HK-2 (cell line): Measurements from ENCODE around the gene PEX5.

Source experiments
- DNase-seq: peaks from one replicate; pipeline ENCODE4 v3.0.0-alpha.2; 2018; ENCODE audit not compliant: unreplicated experiment

The PEX5 gene

DNA sequence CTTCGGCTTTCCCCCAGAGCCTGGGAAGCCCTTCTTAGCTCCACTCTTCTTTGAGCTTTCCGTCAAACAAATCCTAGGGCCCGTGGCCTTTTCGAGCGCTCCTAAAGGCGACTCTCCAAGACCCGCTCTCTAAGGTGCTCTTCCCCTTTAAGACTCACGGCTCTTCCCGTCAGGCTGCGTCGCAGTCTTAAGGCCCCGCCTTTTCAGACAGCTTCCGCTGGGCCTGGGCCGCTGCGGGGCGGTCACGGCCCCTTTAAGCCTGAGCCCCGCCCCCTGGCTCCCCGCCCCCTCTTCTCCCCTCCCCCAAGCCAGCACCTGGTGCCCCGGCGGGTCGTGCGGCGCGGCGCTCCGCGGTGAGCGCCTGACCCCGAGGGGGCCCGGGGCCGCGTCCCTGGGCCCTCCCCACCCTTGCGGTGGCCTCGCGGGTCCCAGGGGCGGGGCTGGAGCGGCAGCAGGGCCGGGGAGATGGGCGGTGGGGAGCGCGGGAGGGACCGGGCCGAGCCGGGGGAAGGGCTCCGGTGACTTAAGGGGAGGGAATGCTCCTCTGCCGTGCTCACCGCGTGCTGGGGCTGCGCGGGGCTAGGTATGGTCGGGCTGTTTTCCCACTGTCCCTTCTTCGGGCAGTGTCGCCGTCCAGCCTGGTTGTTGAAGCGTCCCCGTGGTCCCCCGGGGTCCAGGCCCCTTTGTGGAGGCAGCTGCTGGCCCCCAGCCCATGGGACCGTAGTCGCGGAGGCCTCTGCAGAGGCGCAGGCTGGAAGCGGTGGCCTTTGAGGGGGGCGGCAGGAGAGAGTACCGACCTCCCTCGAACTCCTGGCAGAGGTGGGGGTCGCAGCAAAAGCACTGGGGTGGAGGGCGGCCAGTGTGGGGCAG, at the start of gene PEX5:
Gene PEX5 (plus strand): TSS at position 289 of the 870 bp plus-strand sequence. CDS start 692 bp downstream, outside the sequence.
- peak; percentile 83 for DNase-seq

DNA sequence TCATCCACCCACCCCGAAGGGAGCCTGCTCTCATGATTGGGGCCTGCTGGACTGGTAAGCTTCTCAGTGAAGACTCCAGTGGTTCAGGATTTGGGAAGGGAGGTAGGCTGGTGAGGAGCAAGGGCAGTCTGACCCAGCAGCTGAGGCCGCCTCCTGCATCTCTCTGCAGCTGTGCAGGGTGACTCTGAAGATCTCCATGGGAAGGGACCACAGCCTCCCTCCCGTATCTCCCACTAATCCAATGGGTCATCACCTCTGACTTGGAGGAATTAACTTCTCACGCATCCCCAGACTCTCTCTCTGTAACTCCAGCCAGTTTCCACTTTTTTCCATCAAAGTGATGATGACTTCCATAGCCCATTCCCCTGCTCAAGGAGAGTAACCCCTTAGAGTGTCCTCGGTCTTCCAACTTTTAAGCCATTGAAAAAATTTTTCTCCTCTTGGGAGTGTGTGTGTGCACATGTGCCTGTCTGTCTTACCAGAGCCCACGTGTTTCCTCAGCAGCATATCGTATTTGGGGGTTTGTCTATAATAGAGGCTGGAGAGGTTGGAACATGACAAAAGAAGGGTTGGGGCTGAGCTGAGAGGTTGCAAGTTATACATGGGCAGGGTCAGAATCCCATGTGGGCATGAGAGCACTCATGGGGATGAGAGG, 48.0 kb upstream of the PEX5 start:
- DNase-seq, result no peak

DNA sequence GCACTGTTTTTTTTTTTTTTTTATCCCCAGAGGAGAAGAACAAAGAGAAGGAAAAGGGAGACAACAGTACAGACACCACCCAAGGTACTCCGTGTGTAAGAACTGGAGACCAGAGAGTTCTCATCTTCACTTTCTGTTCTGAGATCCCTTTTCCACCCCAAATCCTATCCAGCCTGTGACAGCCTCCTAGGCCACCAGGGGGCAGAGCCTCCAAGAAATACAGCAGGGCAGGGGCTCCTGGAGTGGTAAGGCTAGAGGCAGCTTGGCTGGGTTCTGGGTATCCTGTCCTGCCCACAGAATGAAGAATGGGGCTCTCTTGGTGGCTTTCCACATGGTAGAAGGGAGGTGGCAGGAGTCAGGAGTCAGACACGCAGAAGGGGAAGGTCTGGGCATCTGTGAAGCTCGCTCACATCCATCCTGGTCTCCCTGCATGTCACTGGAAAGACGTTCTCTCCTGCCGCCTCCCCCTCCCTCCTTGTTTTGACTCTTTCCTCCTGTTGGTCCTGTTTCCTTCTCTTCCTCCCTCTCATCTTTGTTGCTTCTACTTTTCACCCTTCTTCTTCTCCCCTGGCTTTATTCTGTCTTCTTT, 47.3 kb upstream of the PEX5 start:
- DNase-seq, result peak; percentile 36

DNA sequence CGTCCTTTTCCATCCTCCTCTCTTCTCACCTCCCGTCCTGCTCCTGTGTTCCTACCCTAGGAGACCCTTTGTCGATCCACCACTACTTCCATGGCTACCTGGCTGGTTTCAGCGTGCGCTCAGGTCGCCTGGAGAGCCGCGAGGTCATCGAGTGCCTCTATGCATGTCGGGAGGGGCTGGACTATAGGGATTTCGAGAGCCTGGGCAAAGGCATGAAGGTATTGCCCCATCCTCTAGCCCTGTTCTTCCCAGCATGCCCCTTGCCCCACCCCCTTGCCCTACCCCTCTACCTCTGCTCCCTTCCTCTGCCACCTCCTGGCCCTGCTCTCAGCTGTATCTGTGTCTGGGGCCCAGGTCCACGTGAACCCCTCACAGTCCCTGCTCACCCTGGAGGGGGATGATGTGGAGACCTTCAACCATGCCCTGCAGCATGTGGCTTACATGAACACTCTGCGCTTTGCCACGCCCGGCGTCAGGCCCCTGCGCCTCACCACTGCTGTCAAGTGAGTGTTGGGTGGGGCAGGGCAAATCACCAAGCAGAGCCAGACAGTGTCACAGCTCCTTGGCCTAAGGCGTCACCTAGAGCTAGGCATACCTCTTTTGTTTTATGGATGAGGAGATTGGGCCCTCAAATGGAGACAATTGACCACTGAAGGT, 46.5 kb upstream of the PEX5 start:
- no peak for DNase-seq

DNA sequence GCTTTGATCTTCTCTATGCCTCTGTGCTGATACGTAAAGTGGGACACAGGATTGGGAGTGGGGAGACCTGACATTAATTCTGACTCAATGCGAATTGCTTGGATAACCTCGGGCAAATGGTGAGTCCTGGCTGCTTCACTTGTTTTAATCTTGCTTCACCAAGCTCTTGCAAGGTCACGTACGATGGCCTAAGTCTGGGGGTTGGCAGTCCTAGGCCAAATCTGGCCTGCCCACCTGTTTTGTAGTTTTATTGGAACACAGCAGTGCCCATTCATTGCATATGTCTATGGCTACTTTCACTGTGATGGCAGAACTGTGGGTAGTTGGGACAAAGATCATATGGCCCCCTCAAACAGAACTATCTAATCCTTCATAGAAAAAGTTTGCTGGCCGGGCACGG, 45.9 kb upstream of the PEX5 start:
- DNase-seq, result no peak

DNA sequence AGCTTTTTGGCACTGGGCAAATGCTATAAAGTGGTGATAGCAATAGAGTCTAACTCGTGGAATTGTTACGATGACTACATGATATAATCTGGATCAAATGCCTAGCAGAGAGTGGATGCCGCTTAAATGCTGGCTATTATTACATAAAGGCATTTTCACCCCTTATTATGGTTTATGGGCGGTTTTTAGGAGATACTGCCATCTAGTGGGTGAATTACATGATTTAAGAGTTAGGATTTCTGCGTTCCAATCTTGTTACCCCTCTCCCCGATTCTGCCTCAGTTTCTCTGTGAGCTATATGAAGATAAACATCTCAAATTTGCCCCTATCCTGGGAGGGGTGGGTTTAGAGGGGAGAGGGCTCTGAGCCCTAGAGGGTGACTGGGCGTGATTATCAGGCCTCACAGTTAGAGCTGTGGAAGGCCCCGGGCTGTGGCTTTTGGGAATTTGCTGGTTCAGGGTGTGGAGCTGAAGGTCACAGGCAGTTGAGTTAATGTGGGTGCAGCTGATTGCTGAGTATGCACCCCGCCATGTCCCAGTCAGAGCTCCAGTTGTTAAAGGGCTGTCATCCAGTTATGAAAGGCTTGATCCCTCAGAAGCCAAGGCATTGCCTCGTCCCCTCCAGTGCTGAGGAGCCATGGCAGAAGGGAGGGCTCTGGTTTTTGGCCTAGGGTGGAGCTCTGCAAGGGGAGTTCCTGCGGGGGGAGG, 44.9 kb upstream of the PEX5 start:
- DNase-seq, result no peak

DNA sequence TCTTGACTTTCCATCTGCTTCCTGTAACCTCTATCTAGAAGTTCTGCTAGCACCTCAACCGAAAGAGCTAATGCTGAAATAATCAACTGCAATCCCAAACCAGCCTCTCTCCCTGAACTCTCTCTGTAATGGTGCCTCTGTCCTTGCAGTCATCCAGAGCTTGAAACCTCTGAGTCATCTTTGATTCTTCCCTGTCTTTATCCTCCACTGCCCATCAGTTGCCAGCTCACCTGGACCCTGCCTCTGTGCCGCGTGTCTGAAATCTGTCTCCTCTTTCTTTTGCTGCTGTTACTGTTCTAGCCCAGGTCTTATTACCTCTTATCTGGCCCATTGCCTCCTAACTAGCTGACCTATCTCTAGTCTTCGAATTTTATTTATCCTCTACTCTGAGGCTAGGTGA, 43.8 kb upstream of the PEX5 start:
- no peak for DNase-seq

DNA sequence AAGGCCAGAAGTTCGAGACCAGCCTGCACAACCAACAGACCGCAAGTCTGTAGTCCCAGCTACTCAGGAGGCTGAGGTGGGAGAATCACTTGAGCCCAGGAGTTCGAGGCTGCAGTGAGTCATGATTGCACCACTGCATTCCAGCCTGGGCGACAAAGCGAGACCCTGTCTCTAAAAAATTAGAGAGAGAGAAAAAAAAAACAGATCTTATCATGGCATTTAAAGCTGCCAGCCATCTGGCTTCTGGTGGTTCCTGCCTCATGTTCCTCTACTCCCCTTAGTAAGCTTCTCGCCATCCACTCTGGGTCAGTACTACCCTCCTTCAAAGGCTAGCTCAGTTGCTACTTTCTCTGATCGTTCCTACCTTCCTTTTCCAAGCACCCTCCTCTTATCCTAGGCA, 43.3 kb upstream of the PEX5 start:
- DNase-seq, result no peak

DNA sequence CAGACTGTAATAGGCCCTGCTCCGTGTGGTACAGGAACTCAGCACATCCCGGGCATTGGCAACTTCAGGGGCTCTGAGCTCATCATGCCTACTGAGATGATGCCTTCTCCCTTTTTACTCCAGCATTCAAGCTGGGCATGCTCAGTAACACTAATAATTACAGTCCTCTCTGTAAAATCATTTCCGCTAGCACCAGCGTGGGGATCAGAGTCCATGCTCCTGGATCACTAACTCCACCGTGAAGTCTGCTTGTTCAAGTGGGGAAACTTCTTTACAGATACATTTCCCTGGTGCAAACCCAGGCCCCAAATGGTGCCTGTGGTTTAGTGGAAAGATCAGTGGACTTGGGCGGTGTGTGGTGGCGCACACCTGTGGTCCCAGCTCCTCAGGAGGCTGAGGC, 42.6 kb upstream of the PEX5 start:
- no peak for DNase-seq

DNA sequence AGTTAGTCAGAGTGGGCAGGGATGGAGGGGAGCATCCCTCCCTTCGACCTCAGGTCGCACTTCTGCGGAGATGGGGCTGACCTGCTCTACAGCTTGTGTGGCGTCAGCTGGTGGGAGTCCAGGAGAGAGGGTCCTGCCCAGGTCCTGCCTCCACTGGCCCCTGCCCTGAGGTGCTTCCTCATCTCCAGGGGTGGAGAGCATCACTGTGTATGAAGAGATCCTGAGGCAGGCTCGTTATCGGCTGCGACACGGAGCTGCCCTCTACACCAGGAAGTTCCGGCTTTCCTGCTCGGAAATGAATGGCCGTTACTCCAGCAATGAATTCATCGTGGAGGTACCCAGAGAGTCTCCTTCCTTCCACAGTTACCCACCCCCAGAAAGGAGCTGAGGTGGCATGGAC, 39.1 kb upstream of the PEX5 start:
- no peak for DNase-seq

DNA sequence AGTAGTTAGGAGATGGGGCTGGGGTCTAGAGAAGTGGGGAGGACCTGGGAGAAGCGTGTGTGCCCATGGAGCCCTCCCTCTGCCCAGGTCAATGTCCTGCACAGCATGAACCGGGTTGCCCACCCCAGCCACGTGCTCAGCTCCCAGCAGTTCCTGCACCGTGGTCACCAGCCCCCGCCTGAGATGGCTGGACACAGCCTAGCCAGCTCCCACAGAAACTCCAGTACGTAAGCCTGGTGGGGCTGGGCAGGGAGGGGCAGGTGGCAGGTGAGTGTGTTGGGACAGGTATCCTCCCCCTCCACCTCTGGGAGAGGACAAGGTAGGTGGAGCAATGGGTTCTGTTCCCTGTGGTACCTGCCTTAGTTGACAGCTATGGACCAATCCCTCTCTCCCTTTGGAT, 38.6 kb upstream of the PEX5 start:
- no peak for DNase-seq

DNA sequence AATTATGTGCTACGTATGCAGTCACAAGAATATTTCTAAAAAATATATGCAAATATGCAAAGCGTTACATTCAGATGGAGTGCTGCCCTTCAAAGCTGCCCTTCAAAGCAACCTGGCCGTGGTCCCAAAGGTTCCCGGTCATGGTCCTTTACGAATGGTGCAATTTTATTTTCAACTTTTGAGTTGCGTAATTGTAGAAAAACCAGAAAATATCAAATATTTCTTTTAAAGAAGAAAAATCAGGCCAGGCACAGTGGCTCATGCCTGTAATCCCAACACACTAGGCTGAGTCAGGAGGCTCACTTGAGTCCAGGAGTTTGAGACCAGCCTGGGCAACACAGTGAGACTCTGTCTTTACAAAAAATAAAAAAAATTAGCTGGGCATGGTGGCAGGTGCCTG, 38.0 kb upstream of the PEX5 start:
- DNase-seq, result no peak

DNA sequence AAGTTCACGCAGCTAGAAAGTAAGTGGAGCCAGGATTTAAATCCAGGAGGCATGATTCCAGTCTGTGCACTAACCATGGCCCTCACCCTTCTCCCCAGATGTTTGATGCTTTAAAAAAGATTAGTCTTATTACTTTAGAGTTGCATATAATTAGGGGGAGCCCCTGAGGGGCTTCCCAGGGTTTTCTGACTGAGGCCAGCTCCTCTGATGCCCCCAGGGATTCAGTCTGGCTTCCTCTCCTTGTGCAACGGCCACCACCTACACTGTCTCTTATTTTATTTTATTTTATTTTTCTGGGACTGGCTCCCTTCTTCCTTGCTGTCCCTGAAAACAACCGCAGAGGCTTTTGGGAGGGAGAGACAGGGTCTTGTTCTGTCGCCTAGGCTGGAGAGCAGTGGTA, 36.7 kb upstream of the PEX5 start:
- no peak for DNase-seq

DNA sequence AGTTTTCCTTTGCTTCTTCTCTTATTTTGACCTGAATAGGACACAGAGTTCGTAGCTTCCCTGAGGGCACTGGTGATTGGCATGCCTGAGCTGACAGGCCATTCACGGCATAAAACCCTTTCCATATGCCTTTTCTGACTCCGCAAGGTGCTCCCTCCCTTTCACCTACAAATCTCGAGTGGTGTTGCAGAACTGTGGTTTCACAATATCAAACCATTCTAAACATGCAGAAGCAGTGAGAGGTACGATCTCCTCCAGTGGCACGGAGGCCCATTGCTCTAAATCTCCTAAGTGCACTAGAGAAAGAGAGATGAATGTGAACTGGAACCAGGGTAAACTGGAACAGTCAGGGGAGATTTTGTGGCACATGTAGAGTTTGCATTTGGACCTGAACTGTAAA, 35.4 kb upstream of the PEX5 start:
- DNase-seq, result no peak

DNA sequence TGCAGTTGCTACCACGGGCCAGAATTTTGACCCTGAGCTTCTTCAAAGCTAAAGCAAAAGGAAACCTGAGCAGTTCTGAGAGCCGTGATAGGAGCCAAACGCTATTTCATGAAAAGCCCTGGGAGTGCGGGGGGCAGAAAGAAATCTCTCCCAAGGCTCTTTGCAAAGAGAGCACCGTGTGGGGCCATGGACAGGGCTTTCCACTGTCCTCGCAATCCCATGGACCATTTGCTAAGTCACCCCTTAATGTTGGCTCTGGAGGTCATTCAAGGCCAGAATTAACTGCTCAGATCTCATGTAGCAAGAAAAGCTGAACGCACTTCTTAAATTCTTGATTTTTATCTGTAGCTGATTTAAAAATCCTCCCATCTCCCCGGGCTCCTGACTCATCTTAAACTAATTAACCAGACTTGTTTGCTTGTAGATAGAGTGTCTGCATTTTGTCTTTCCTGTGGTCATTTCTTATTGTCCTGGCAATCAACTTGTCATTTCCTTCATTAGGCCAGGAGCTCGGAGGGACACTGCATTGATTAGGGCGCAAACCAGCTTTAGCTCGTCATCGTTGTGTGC, 34.5 kb upstream of the PEX5 start:
- DNase-seq, result no peak

DNA sequence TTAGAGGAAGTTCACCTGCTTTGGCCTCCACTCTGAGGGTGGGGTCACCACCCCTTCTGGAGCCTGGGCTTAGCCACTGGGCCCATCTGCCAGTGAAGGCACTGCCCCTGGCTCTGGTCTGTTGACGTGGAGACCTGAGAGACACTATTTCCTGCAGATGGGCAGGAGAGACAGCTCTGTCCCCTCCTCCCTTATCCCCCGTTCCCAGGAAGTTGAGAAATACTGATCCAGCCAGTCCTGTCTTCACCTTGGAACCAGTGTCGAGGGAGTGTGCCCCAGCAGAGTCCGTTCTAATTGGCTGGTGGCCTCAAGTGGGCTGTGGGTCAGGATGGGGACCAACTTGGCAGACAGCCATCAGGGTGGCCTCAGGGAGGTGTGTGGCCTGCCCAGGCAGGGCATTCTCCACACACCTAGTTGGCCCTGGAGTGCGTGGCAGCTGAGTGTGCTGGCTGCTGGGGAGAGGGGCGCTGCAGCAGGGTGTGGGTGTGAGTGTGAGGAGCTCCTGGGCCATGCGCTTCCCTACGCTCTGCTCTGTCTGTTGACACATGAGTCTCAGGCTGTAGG, 33.9 kb upstream of the PEX5 start:
- DNase-seq, result peak; percentile 32

DNA sequence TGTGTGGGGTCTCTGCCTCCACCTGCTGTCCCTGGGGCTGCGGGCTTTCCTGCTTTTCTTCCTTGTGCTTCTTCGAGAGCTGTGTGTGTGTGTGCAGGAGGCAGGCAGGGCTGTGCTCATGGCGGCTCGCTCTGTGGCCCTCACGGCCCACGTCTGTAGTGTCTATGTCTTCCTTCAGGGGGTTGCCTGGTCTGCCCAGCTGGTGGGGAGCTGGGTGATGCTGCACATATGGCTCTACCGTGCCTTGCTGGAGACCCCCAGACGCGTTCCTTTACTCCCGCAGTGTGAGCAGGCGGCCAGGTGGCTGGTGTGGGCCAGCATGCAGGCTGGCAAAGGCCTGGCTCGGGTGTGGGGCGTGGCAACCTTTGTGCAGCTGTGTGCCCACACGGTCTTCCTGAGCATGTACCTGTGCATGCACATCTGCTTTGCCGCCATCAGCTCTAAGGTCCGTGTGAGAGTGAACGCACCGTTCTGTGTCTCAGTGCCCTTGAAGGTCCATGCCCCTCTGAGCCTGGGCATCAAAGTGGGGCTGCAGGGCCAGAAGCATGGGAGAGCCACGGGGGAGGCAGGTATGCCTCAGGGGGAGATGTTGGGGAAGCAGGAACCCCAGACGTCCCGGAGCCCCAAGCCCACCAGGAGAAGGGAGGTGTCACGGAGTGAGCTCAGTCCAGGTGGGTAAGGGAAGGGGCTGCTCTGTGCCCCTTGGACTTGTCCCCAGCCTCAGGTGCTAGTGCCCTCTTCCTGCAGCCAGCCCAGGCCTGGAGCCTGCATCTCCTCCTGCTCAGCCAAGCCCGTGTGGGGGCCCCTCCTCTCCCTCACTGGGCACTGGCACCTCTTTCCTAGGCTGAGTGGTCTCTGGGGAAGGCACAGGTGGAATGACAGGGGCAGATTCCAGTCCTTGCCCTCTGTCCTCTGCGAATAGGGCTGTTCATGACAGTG, 33.0 kb upstream of the PEX5 start:
- no peak for DNase-seq

DNA sequence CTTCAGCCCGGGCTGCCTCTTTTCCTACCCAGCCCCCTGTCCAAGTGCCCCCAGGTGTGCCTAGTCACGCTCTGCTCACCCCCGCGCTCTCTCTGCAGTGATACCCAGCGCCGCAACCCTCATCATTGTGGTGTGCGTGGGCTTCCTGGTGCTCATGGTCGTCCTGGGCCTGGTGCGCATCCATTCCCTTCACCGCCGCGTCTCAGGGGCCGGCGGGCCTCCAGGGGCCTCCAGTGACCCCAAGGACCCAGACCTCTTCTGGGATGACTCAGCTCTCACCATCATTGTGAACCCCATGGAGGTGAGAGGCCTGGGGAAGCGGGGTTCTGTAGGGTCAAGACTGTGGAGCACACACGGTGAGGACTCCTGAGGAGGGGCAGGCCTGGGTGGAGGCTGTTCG, 32.1 kb upstream of the PEX5 start:
- no peak for DNase-seq

DNA sequence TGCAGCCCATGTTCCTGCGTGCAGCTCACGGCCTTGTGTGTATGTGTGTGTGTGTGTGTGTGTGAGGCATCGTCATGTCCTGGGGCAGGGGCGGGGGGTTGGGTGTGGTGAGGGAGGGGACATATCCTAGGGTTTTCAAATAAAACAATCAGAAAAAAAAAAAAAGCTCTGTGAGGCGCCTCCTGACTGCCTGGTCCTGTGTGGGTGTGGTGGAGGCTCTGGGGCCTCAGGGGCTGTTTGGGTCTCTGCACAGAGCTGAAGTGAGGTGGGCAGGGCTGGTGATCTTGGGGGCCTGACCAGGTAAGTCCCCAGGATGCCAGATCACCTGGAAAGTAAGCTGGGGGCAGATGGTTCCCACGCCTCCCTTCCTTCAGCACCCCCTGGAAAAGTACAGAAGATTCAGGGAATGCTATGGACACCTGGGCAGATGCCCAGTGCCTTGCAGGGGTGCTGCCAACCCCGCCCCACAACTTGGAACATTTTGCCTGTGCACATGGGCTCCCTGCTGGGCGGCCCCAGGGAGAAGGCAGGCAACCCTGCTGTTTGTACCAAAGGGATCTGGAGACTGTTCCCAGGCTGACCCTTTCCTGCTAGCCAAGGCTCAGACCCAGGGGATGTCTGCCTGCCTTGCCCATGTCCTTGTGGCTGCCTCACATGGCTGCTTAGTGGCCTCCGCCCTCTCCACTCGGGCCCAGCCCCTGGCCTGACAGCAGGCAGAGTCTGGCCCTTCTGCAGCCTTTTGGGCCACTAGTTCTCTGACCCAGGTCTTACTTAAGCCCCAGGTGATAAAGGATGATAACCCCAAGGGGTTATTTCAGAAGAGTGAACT, 30.5 kb upstream of the PEX5 start:
- DNase-seq, result no peak
